GM23338 (cell line): ENCODE measurements around the gene IFNG-AS1. TPM values are rescaled to one million over a fixed set of nuclear protein-coding genes. Genes with fewer than 3 reads are reported as not detected.

Experiments
- ATAC-seq: fragments of 200-7000 bp; cut with Tn5 transposase; 3 replicates; pipeline ENCODE4 v1.9.1; 2020
- DNase-seq: peaks from one replicate; pipeline ENCODE4 v3.0.0-alpha.2; 2015; ENCODE audit warnings: low spot score
- H2AFZ ChIP-seq: fragments of 200-600 bp; sonication (generic); 2 replicates; pipeline ENCODE4 v1.8.0; 2016; ENCODE audit warnings: antibody characterized with exemption, mild to moderate bottlenecking, moderate library complexity
- H3F3A ChIP-seq: fragments of 200-600 bp; sonication (generic); replicated peaks from 2 replicates; pipeline ENCODE4 v1.8.0; 2017; ENCODE audit warnings: antibody characterized with exemption, mixed run types, low read depth
- H3K27ac ChIP-seq: fragments of 200-600 bp; sonication (generic); 2 replicates; pipeline ENCODE4 v1.6.1; 2016; ENCODE audit warnings: low read depth
- H3K27me3 ChIP-seq: fragments of 200-600 bp; sonication (generic); 2 replicates; pipeline ENCODE4 v1.8.0; 2016; ENCODE audit warnings: mild to moderate bottlenecking, mixed run types, moderate library complexity; ENCODE audit not compliant: insufficient read depth
- H3K36me3 ChIP-seq: fragments of 200-600 bp; sonication (generic); 2 replicates; pipeline ENCODE4 v1.8.0; 2016; ENCODE audit warnings: mild to moderate bottlenecking; ENCODE audit not compliant: insufficient read depth
- H3K4me1 ChIP-seq: fragments of 200-600 bp; sonication (generic); 2 replicates; pipeline ENCODE4 v1.8.0; 2016; ENCODE audit warnings: mild to moderate bottlenecking, moderate library complexity; ENCODE audit not compliant: insufficient read depth
- H3K4me2 ChIP-seq: fragments of 200-600 bp; sonication (generic); 2 replicates; pipeline ENCODE4 v1.7.1; 2017; ENCODE audit warnings: mixed run types
- H3K4me3 ChIP-seq: fragments of 200-600 bp; sonication (generic); 2 replicates; pipeline ENCODE4 v1.6.1; 2016; ENCODE audit warnings: mixed run types
- H3K79me2 ChIP-seq: fragments of 200-600 bp; sonication (generic); replicated peaks from 2 replicates; pipeline ENCODE4 v1.8.0; 2017; ENCODE audit warnings: mild to moderate bottlenecking; ENCODE audit not compliant: insufficient read depth
- H3K9me2 ChIP-seq: fragments of 200-600 bp; sonication (generic); 2 replicates; pipeline ENCODE4 v1.8.0; 2017; ENCODE audit not compliant: insufficient read depth
- H4K20me1 ChIP-seq: fragments of 200-600 bp; sonication (generic); replicated peaks from 2 replicates; pipeline ENCODE4 v1.8.0; 2017; ENCODE audit warnings: mild to moderate bottlenecking; ENCODE audit not compliant: insufficient read depth
- H3K27ac Mint-ChIP-seq: 2 replicates; pipeline ENCODE4 v1.8.0; 2020; ENCODE audit warnings: inconsistent platforms, mild to moderate bottlenecking, moderate library complexity, mixed read lengths
- H3K27me3 Mint-ChIP-seq: 3 replicates; pipeline ENCODE4 v1.8.0; 2022; ENCODE audit warnings: low read depth, mild to moderate bottlenecking, moderate library complexity, mixed read lengths, inconsistent platforms; ENCODE audit not compliant: insufficient read depth, poor library complexity
- H3K36me3 Mint-ChIP-seq: 3 replicates; pipeline ENCODE4 v1.8.0; 2021; ENCODE audit warnings: low read depth, mild to moderate bottlenecking, inconsistent platforms, moderate library complexity, mixed read lengths
- H3K4me1 Mint-ChIP-seq: 3 replicates; pipeline ENCODE4 v1.8.0; 2020; ENCODE audit warnings: mild to moderate bottlenecking, inconsistent platforms, mixed read lengths
- H3K4me3 Mint-ChIP-seq: 3 replicates; pipeline ENCODE4 v1.8.0; 2021; ENCODE audit warnings: moderate library complexity, mild to moderate bottlenecking, inconsistent platforms, mixed read lengths
- H3K9me3 Mint-ChIP-seq: 3 replicates; pipeline ENCODE4 v1.8.0; 2020; ENCODE audit warnings: moderate library complexity, mild to moderate bottlenecking, inconsistent platforms, mixed read lengths
- CREB1 ChIP-seq: fragments of 250-450 bp; sonication (Bioruptor Pico); IDR thresholded peaks from 2 replicates; pipeline ENCODE4 v1.5.0; 2020; ENCODE audit warnings: low read depth, mild to moderate bottlenecking, moderate library complexity
- CTCF ChIP-seq, 2 experiments: fragments of 200-600 bp in 1 of 2; sonication (generic) in 1 of 2; conservative IDR thresholded peaks; 2 replicates each; pipeline versions ENCODE4 v1.5.1 to v1.6.1; 2016 to 2017; ENCODE audit warnings: antibody characterized with exemption in 2 of 2, low read depth in 2 of 2, mild to moderate bottlenecking in 2 of 2, moderate library complexity in 1 of 2
- ETS1 ChIP-seq: IDR thresholded peaks from 2 replicates; pipeline ENCODE4 v1.6.1; 2016; ENCODE audit warnings: antibody characterized with exemption
- EZH2phosphoT487 ChIP-seq: fragments of 200-600 bp; sonication (generic); IDR thresholded peaks from one replicate; pipeline ENCODE4 v1.8.1; 2018; ENCODE audit warnings: antibody characterized with exemption; ENCODE audit not compliant: unreplicated experiment
- JUNB ChIP-seq: IDR thresholded peaks from one replicate; pipeline ENCODE4 v1.6.1; 2016; ENCODE audit warnings: antibody characterized with exemption; ENCODE audit not compliant: unreplicated experiment
- NANOG ChIP-seq: IDR thresholded peaks from 2 replicates; pipeline ENCODE4 v1.6.1; 2016; ENCODE audit warnings: antibody characterized with exemption, borderline replicate concordance
- POLR2AphosphoS5 ChIP-seq: IDR thresholded peaks from 2 replicates; pipeline ENCODE4 v1.6.1; 2016; ENCODE audit warnings: antibody characterized with exemption, low read depth
- STAT1 ChIP-seq: IDR thresholded peaks from one replicate; pipeline ENCODE4 v1.6.1; 2016; ENCODE audit warnings: antibody characterized with exemption; ENCODE audit not compliant: unreplicated experiment
- ZNF331 ChIP-seq: fragments of 250-450 bp; sonication (Bioruptor Pico); IDR thresholded peaks from 2 replicates; pipeline ENCODE4 v1.5.0; 2020; ENCODE audit warnings: low read depth, mild to moderate bottlenecking, moderate library complexity
- ZNF462 ChIP-seq: fragments of 250-450 bp; sonication (Bioruptor Pico); IDR thresholded peaks from 2 replicates; pipeline ENCODE4 v1.5.0; 2020; ENCODE audit warnings: mild to moderate bottlenecking, moderate library complexity
- polyA plus RNA-seq: library from polyadenylated mRNA; unstranded; fragments of >200 nt; fragmentation: Nextera tagmentation; extraction: Ambion mirVana; gene quantifications from 2 replicates; pipeline ENCODE4 v1.2.1, GENCODE V29; 2016
- total RNA-seq: library from RNA; depleted of rRNA; stranded (reverse); fragments of >200 nt; shearing (Covaris generic); gene quantifications from 2 replicates; pipeline ENCODE4 v1.2.3, GENCODE V29; 2014

Gene IFNG-AS1
- total and polyA plus RNA-seq, 2 experiments from 2014 or later = not detected

- Mint-ChIP-seq H3K4me1 (peaks cover 6% of the 10 kb centered on the region; the same call in 2 of the 3 replicates), H3K36me3 (peaks cover 9% of the 10 kb centered on the region; the same call in 2 of the 3 replicates), H3K4me3 (no peak overlapping the region), H3K27me3 (peaks cover 1% of the 10 kb centered on the region), H3K9me3 (peaks cover 10% of the 10 kb centered on the region), H3K27ac (no peak overlapping the region)
- Histone ChIP-seq H3F3A (no peaks in the 10 kb centered on the region), H4K20me1 (no peaks in the 10 kb centered on the region), H3K9me2 (0 out of 2 replicates have a peak, but pooled peaks cover 5% of the 10 kb centered on the region), H3K4me2 (no peak overlapping the region), H3K27ac (no peak overlapping the region), H2AFZ (no peak overlapping the region; the same call in 1 of the 2 replicates), H3K4me1 (0 out of 2 replicates have a peak, but pooled peaks cover under 1% of the 10 kb centered on the region), H3K4me3 (no peak overlapping the region), H3K79me2 (no peaks in the 10 kb centered on the region), H3K27me3 (no peaks in the 10 kb centered on the region), H3K36me3 (no peaks in the 10 kb centered on the region)
- no peak for DNase-seq
- no peak for ATAC-seq
- TF ChIP-seq STAT1 (no peak), ZNF331 (CRISPR knock-in tag) (no peak), NANOG (no peak), CTCF (conservative IDR thresholded peaks at IDR 0.05; ENCODE audit: low read depth in 2 of 2) (no peak), JUNB (no peak)
Measured at GRCh38 chr12:68007033-68007432, 17.8 kb downstream of the IFNG-AS1 start.

GRCh38 chr12:68007466-68007865 lies 18.2 kb downstream of the IFNG-AS1 start:
- Histone ChIP-seq H2AFZ (no peak overlapping the region), H3K27me3 (no peaks in the 10 kb centered on the region), H3F3A (no peaks in the 10 kb centered on the region), H4K20me1 (no peaks in the 10 kb centered on the region), H3K4me2 (no peak overlapping the region), H3K36me3 (no peaks in the 10 kb centered on the region), H3K4me3 (no peak overlapping the region), H3K4me1 (peaks cover 5% of the 10 kb centered on the region; the same call in 1 of the 2 replicates), H3K79me2 (no peaks in the 10 kb centered on the region), H3K9me2 (0 out of 2 replicates have a peak, but pooled peaks cover 5% of the 10 kb centered on the region), H3K27ac (no peak overlapping the region)
- Mint-ChIP-seq H3K4me3 (no peak overlapping the region), H3K27ac (no peak overlapping the region), H3K36me3 (peaks cover 9% of the 10 kb centered on the region; the same call in 2 of the 3 replicates), H3K9me3 (peaks cover 10% of the 10 kb centered on the region), H3K4me1 (peaks cover 9% of the 10 kb centered on the region; the same call in 2 of the 3 replicates), H3K27me3 (peaks cover 1% of the 10 kb centered on the region)
- DNase-seq (no peak), ATAC-seq (no peak)
- TF ChIP-seq ZNF462 (no peak), ZNF331 (CRISPR knock-in tag) (no peak), CREB1 (CRISPR knock-in tag) (no peak), EZH2phosphoT487 (no peak), CTCF (conservative IDR thresholded peaks at IDR 0.05; ENCODE audit: low read depth in 2 of 2) (no peak), ETS1 (no peak), JUNB (no peak), POLR2AphosphoS5 (no peak)
